ENCODE data around the gene ZNF396.

The ZNF396 gene

GRCh38 chr18:35379421-35379820 is 2.3 kb upstream of the ZNF396 start:
- no peak for DNase-seq

- DNase-seq, result no peak
Measured at GRCh38 chr18:35378574-35378896, 1.4 kb upstream of the ZNF396 start.

GRCh38 chr18:35377875-35378573 is 887 bp upstream of the ZNF396 start:
- no peak for DNase-seq

DNA sequence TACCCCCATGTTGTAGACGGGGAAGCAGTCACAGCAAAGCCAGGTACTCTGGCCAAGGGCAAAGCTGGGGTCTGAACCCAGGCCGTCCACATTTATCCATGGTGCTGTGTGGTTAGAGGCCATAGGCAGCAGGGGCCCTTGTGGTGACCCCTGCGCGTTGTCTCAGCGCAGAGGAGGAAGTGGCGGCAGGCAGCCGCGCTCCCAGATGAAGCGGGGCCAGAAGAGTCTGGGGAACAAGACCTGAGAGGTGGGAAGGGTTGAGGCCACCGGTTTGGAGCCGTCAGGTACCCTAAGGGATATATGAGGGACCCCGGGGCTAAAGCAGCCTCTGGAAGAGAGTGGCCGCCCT is 770 bp downstream of the ZNF396 start:
- DNase-seq, result no peak

- no peak for DNase-seq
Measured at GRCh38 chr18:35374708-35375107, 2.4 kb downstream of the ZNF396 start.

- no peak for DNase-seq
Measured at GRCh38 chr18:35371412-35372195, 5.5 kb downstream of the ZNF396 start.

DNA sequence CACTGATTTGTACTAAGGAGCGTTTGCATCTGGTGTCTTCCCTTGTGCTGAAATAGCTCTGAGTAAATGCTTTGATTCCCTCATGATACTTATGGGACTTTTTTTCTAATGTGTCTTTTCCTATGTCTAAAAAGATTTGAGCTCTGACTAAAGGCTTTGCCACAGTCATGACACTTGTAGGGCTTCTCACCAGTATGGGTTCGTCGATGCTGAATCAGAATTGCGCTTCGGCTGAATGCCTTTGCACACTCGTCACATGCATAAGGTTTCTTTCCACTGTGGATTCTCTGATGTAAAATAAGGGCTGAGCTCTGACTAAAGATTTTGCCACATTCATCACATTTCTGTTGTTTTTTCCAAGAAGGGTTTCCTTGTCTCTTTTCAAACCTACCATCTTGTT is 8.0 kb downstream of the ZNF396 start:
- no peak for DNase-seq

DNA sequence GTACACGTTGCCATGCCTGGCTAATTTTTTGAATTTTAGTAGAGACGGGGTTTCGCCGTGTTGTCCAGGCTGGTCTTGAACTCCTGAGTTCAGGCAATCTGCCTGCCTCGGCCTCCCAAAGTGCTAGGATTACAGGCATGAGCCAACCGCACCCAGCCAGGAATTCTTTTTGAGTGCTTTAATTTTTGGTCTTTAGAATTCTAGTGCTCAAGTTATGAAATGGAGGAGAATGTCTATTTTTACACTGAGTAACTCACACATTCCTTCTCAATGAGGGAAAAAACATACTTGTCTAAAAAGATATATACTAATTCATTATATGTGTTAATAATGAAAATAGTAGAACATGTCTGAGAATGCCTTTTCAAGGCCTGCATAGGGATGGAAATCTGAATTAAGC is 8.5 kb downstream of the ZNF396 start:
- DNase-seq, result no peak

DNA sequence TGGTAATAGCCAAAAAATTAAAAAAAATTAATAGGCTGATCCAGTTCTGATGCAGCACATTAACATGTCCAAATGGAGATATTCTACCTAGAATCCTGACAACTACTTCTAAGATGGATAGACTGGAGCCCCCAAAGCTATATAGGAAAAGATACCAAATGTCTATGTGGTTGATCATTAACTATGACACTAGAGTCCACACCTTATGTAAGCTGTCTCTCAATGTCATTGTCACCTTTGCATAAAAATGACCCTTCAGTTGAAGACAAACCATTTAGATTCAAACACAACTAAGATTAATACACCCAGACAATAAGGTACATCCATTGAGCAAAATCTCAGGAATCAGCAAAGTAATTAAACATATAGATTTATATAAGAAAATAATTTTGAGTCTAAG is 14.6 kb downstream of the ZNF396 start:
- no peak for DNase-seq

DNA sequence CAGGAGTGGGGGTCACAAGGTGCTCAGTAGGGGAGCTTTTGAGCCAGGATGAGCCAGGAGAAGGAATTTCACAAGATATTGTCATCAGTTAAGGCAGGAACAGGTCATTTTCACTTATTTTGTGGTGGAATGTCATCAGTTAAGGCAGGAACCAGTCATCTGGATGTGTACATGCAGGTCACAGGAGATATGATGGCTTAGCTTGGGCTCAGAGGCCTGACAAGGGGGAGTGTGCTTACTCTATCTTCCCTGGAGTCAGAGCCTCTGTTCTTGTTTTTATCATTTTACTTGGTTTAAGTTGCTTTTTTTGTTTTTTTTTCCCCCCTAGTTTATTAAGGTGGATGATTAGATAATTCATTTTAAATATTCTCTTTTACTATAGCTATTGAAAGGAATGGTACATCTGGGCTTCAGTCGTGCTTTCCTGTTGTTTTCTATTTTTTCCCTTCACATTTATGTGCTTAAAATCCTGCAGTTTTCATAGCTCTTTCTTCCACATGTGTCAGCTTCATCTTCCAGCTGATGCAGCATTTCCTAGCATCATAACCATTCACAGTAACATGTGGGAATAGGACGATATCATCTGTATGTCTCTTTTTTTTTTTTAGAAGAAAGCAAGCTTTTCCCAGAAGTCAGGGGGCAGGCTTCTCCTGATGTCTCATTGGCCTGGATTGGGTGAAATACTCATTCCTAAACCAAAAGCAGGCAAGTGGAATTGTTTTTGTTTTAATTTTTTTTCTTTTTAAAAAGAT is 15.4 kb downstream of the ZNF396 start:
- no peak for DNase-seq

- no peak for DNase-seq
Measured at GRCh38 chr18:35355140-35355618, 22.0 kb downstream of the ZNF396 start.

DNA sequence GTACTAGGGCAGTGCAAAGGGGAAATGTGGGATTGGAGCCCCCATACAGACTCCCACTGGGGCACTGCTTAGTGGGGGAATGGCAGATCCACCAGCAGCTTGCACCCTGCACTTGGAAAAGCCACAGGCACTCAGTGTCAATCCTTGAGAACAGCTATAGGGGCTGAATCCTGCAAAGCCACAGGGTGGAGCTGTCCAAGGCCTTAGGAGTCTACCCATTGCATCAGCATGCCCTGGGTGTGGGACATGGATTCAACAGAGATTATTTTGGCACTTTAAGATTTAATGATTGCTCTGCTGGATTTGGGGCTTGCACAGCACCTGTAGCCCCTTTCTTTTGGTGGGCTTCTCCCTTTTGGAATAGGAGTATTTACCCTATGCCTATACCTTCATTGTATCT is 24.4 kb downstream of the ZNF396 start:
- no peak for DNase-seq

- no peak for DNase-seq
Measured at GRCh38 chr18:35352283-35352682, 24.9 kb downstream of the ZNF396 start.

GRCh38 chr18:35348001-35348400 is 29.1 kb downstream of the ZNF396 start:
- no peak for DNase-seq

DNA sequence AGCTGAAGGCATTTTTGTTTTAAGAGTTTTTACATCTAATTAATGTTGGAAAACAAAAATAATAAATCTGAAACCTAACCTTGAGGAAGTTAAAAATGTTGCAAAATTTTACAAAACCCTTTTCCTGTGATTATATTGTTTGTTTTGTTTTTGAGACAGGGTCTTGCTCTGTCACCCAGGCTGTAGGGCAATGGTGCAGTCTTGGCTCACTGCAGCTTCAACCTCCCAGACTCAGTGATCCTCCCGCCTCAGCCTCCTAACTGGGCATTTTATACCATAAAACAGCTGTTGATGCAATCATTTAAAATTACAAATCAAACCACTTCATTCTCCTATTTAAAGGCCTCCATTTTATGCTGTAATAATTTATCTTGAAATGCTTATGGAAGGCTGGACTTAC is 31.2 kb downstream of the ZNF396 start:
- DNase-seq, result no peak

DNA sequence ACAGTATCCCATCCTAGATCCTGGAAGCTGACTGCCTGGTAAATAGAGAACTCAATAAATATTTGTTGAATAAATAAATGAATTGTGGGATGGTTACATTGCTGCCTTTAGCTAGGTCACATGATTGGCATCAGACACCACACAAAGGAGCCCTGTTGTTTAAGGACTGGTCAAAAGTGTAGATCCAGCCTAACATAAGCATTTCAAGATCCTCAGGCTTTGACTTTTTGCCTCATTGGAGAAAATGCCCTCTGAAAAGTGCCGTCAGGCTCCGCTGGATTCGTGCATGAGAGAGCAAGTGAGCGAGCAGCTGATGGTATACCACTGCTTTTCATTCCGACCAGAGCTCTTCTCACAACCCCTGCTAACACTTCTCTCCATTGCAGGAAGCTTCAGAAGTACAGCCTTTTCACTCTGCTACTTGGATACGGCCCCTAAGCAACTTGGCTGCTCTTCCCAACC is 31.6 kb downstream of the ZNF396 start:
- DNase-seq, result no peak

- no peak for DNase-seq
Measured at GRCh38 chr18:35344736-35345459, 32.2 kb downstream of the ZNF396 start.

GRCh38 chr18:35343936-35344735 is 33.0 kb downstream of the ZNF396 start, which contains the start of gene ZNF24:
ZNF24 (minus strand) TSS chr18:35344420; CDS start chr18:35340650, 3,770 bp downstream.
- DNase-seq, result peak; percentile 83

DNA sequence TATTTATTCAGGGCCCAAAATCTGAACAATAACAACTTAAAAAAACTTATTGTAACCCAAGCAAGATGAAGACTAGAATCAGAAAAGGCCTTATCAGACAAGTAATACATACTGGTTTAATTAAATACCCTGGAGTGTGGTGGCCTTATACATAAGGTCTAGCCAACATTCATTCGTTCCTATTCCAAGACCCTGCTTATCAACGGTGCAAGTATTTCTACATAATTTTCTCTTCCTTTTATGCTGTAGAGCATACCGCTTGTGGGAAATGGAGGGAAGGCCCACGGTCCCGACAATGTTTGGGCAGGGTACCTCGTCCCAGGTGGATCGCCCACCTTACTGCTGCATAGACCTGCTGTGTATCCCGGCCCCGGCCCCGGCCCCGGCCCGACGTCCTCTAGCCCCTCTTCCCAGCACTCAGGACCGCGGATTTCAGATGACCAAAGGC is 33.6 kb downstream of the ZNF396 start:
- no peak for DNase-seq

GRCh38 chr18:35337286-35337685 is 39.9 kb downstream of the ZNF396 start:
- DNase-seq, result no peak

DNA sequence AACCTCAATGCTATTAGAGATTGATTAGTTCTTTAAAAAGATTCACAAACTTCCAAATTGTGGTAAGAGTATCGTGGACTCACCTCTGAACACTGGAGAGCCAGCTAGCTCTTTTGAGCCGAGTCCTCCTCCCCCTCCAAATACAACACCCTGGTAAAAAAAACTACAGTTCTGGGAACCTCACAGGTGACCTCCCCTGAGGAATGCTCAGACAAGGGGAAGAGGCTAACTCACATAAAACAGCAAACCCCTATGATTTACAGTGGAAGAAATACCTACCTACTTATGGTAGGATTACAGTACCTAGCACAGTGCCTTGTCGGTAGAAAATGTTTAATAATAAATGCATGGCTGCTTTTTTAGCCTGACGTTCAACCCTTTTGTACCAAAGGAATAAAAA is 41.3 kb downstream of the ZNF396 start:
- no peak for DNase-seq

GRCh38 chr18:35334821-35335220 is 42.3 kb downstream of the ZNF396 start:
- DNase-seq, result no peak

Measured in T1000 (cell line).